HAP-1 (cell line): ENCODE data around the gene PIM3.

Experiments
- DNase-seq, 2 experiments: peaks; one replicate each; pipeline ENCODE4 v3.0.0-alpha.2; 2016 to 2020; ENCODE audit warnings: low spot score in 2 of 2
- H3K27me3 ChIP-seq: fragments of 250-450 bp; sonication (Bioruptor Pico); 2 replicates; pipeline ENCODE4 v1.5.1; 2020; ENCODE audit warnings: low read depth, mild to moderate bottlenecking, moderate library complexity
- H3K36me3 ChIP-seq: fragments of 250-450 bp; sonication (Bioruptor Pico); replicated peaks from 2 replicates; pipeline ENCODE4 v1.5.1; 2020; ENCODE audit warnings: mild to moderate bottlenecking
- H3K4me1 ChIP-seq: fragments of 250-450 bp; sonication (Bioruptor Pico); 2 replicates; pipeline ENCODE4 v1.5.1; 2020; ENCODE audit warnings: mild to moderate bottlenecking
- H3K4me3 ChIP-seq: fragments of 250-450 bp; sonication (Bioruptor Pico); 2 replicates; pipeline ENCODE4 v1.5.1; 2020; ENCODE audit warnings: mild to moderate bottlenecking, moderate library complexity
- H3K9me3 ChIP-seq: fragments of 250-450 bp; sonication (Bioruptor Pico); 2 replicates; pipeline ENCODE4 v1.5.1; 2020; ENCODE audit warnings: mild to moderate bottlenecking, moderate library complexity
- in situ Hi-C: fragments of 300-500 bp; cut with MboI; formaldehyde crosslinking; loops from 3 replicates; pipeline ENCODE4 v1.14.3; 2020; ENCODE audit warnings: low sequenced_read_pairs, inconsistent platforms, mixed read lengths

PIM3 gene

DNA sequence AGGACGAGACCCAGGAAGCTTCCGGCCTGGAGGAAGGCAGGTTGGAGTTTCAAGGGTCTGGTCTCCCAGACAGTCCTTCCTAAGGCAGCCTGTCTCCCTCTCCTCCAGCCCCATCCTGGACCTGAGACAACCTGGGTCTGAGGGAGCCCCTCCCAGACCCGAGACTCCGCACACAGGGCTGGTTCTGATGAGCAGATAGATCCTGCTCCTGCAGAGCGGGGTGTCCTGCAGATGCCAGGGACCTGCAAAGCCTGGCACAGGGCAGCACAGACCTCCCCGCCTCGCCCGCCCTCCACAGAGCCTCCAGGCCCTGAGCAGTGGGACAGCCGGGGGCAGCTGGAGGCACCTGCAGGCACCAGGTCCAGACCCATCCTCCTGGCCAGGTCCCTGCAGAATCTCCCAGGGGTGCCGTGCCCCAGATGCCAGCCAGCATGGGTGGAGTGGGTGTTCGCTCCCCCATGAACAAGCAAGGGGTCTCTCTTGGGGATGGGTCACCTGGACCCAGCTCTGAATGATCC lies 7.8 kb downstream of the PIM3 start:
- Histone ChIP-seq H3K4me1 (peaks cover 19% of the 10 kb centered on the region), H3K4me3 (no peak overlapping the region), H3K27me3 (no peaks in the 10 kb centered on the region), H3K9me3 (no peaks in the 10 kb centered on the region), H3K36me3 (peaks cover 14% of the 10 kb centered on the region)
- in situ Hi-C loops, result no loop called here
- peak in 1 of 2 experiments; percentile 10 for DNase-seq

DNA sequence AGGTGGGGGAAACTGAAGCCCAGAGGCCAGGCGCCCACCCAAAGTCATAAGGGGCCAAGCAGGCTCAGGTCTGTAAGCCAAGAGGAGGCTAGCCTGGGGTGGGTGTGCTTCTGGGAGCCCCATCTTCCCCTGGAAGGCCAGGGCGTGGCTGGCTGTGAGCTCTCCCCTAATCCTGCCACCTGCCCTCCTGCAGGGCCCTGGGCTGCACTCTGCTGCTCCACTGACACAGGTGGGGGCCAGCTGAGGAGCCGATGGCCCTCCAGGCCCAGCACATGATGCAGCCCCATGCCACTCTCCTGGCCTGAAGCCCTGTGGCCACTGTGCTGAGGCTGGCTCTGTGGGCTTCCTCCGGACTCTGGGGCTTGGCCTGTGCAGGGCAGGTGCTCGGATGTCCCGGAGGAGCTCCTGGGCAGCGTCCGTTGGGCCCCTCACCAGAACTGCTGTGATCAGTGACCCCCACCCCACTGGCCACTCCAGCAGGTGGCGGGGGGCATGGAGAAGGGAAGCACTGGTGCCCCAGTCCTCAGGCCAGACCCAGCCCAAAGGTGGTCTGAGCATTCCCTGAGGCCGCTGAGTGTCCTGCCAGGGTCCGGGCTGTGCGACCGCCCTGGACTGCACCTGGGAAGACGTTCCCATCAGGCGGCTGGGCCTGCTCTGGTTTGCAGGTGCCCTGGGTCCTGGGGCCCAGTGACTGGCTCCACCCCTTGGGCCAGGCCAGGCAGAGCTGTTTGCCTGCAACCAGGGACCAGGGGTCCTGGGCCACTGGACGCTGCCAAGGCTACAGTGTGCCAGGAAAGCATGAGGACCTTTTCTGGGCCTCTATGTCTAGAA lies 8.5 kb downstream of the PIM3 start:
- Histone ChIP-seq H3K9me3 (no peaks in the 10 kb centered on the region), H3K36me3 (peaks cover 7% of the 10 kb centered on the region), H3K4me3 (no peak overlapping the region), H3K27me3 (no peaks in the 10 kb centered on the region), H3K4me1 (peaks cover 19% of the 10 kb centered on the region)
- peak in 1 of 2 experiments; percentile 9 for DNase-seq
- in situ Hi-C loops, result no loop called here

DNA sequence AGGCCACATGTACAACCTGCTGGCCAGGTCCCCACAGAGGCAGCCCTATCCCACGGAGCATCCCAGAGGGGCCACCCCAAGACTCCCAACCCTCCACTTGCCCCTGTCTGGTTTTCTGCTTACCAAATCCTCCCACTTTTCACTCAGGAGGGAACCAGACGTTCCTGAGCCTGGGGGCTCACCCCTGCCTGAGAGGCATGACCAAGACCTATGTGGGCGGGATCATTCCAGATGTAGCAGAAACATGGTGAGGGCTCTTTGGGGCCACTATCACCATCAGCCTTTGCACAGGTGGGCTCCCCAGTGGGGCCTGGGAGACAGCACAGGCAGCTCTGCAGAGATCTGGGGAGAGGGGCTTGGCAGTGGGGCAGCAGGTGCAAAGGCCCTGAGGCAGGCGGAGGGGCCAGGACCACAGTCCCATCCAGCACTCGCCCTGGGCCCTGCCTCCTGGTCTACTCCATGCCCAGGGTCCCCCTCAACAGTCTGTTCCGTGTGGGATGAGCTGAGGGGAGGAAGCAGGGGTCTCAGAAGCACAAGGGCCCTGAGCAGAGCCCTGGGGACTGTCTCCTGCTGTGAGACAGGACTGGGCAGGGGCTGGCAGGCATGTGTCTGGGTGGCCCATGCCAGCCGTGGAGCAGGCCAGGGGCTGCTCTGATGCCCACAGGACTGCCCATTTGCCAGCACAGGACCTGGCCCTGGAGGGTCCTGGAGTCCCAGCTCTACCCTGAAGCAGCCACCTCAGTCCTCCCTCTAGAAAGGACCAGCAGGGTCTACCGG lies 9.4 kb downstream of the PIM3 start:
- H3K9me3 ChIP-seq, result no peaks in the 10 kb centered on the region
- peaks cover 19% of the 10 kb centered on the region for H3K4me1 ChIP-seq
- peak in 1 of 2 experiments; percentile 8 for DNase-seq
- no peaks in the 10 kb centered on the region for H3K27me3 ChIP-seq
- H3K36me3 ChIP-seq, result no peaks in the 10 kb centered on the region; the same call in 1 of the 2 replicates
- in situ Hi-C loops, result no loop called here
- H3K4me3 ChIP-seq, result no peak overlapping the region

DNA sequence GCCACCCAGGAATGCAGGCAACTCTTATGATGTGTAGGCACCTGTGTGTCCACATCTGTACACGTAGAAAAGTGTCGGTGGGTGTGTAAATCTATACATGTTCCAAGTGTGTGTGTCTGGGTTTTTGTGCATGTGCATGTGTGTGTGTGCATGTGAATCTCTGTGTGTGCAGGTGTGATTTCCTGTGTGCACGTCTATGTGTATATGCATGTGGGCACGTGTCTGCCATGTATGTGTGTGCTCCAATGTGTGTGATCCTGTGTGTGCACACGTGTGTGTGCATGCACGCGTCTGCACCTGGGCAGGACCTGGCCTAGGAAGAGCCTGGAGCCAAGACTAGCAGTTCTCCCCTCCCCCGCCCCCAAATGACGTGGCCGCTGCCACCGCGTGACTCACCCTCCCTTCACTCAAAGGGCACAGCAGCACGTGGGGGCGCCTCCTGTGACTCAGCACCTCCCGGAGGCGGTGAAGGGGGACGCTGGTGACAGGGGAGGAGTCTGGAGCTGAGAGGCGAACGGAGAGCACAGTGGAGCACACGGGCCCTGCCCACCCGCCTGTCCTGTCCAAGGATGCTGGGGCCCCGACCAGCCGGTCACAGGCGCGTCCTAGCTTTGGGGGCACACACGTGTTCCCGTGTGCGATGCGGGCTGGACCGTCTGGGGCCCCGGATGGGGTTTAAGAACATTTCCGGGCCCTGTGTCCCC lies 10.1 kb downstream of the PIM3 start:
- Histone ChIP-seq H3K9me3 (no peaks in the 10 kb centered on the region), H3K27me3 (no peaks in the 10 kb centered on the region), H3K36me3 (no peaks in the 10 kb centered on the region; the same call in 1 of the 2 replicates), H3K4me3 (peak overlapping the region; percentile 32), H3K4me1 (peaks cover 21% of the 10 kb centered on the region)
- DNase-seq, result peak; percentile 93 to 95
- in situ Hi-C loops, result no loop called here

DNA sequence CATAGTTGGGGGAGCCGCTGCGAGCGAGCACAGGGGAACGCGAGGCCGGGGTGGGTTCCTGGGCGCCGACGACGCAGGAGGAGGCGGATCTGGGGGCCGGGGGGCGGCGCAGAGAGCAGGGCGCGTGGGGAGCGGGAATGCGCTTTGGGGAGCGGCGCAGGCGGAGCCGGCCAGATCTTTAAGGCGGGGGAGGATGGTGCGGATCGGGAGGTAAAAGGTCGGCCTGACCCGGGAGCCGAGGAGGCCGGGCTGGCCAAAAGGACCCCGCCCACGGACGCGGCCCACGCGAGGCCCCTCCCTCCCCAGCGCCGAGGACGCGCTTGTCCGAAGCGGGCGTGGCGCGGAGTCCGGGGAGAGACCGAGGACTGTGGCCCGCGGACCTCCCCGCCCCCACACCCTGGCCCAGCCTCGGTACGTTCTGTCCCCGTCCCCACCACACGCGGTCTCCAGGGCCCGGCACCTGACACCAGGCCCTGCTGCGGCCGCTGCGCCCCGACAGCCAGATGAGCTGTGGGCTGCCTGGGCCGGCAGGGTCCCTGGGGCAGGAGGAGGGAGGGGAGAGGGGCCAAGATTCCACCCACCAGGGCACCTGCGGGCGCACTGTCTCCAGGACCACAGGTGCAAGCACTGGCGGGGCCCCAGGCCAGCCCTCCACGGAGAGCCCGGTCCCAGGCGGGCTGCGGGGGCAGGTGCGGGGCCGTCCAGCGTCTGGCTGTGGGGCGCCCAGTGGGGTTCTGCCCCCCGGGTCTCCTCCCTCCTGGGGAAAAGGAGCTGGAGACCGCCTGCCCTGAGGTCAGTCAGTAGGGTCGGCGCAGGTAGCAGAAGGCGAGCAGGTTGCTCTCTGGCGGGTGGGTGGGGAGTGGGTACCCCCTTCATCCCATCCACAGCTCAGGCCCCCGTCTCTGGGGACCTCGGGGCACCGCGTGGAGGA lies 10.9 kb downstream of the PIM3 start:
- Histone ChIP-seq H3K27me3 (no peaks in the 10 kb centered on the region), H3K4me3 (peak overlapping the region; percentile 32), H3K9me3 (no peaks in the 10 kb centered on the region), H3K4me1 (peaks cover 23% of the 10 kb centered on the region), H3K36me3 (no peaks in the 10 kb centered on the region)
- DNase-seq, result peak; percentile 21 to 70
- in situ Hi-C loops, result no loop called here

DNA sequence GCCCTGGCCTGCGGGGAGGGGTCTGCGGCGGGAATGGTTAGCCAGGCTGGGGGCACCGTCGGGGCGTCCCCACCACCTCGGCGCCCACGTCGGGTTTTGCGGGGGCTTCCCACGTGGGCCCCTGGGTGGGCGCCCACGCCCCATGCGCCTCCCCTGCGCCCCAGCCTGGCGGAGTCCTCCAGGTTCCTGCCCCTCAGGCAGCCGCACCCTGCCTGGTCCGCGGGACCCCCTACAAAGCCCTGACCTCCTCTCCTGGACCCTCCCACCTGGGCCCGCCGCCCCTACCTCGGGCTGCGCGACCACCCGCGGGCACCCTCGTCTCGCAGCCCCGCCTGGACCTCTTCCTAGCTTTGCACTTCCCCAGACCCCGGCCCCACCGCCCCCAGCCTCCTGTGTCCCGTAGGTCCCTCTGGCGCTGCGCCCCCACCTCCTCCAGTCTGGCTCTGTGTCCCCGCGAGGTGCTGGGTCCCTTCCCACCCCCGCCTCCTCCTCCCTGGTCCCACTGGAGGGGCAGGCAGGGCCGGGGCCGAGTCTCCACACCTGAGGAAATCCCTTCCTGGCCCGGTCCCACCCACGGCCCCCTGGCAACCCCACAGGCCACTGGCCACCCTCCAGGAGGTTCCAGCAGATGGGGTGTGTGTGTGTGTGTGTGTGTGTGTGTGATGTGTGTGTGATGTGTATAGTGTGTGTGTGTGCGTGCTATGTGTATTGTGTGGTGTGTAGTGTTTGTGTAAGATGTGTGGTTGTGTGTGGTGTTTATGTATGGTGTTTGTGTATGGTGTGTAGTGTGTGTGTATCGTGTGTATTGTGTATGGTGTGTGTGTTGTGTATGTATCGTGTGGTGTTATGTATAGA lies 11.8 kb downstream of the PIM3 start:
- no peaks in the 10 kb centered on the region for H3K27me3 ChIP-seq
- no peak overlapping the region for H3K4me3 ChIP-seq
- DNase-seq, result peak in 1 of 2 experiments; percentile 14
- H3K36me3 ChIP-seq, result no peaks in the 10 kb centered on the region
- in situ Hi-C loops, result no loop called here
- H3K4me1 ChIP-seq, result peaks cover 23% of the 10 kb centered on the region
- H3K9me3 ChIP-seq, result no peaks in the 10 kb centered on the region

DNA sequence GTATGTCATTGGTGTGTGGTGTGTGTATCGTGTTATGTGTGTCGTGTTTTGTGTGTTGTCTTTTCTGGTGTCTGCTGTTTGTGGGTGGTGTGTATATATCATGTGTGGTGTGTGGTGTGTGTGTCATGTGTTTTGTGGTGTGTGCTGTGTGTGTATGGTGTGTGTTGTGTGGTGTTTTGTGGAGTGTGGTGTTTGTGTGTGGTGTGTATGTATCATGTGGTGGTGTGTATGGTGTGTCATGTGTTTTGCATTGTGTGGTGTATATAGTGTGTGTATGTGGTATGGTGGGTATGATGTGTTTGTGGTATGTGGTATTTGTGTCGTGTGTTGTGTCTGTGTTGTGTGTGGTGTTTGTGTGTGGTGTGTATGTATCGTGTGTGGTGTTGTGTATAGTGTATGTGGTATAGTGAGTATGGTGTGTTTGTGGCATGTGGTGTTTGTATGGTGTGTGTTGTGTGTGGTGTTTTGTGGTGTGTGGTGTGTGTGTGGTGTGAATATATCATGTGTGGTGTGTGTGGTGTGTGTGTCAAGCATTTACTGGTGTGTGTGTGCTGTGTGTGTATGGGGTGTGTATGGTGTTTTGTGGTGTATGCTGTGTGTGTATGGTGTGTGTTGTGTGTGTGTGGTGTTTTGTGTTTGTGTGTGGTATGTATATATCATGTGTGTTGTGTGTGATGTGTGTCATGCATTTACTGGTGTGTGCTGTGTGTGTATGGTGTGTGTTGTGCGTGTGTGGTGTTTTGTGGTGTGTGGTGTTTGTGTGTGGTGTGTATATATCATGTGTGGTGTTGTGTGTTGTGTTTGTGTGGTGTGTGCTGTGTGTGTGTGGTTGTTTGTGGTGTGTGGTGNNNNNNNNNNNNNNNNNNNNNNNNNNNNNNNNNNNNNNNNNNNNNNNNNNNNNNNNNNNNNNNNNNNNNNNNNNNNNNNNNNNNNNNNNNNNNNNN lies 12.7 kb downstream of the PIM3 start:
- Histone ChIP-seq H3K4me1 (peaks cover 23% of the 10 kb centered on the region), H3K9me3 (no peaks in the 10 kb centered on the region), H3K4me3 (no peak overlapping the region), H3K27me3 (no peaks in the 10 kb centered on the region), H3K36me3 (no peaks in the 10 kb centered on the region)
- in situ Hi-C loops, result no loop called here
- peak in 1 of 2 experiments; percentile 9 for DNase-seq

DNA sequence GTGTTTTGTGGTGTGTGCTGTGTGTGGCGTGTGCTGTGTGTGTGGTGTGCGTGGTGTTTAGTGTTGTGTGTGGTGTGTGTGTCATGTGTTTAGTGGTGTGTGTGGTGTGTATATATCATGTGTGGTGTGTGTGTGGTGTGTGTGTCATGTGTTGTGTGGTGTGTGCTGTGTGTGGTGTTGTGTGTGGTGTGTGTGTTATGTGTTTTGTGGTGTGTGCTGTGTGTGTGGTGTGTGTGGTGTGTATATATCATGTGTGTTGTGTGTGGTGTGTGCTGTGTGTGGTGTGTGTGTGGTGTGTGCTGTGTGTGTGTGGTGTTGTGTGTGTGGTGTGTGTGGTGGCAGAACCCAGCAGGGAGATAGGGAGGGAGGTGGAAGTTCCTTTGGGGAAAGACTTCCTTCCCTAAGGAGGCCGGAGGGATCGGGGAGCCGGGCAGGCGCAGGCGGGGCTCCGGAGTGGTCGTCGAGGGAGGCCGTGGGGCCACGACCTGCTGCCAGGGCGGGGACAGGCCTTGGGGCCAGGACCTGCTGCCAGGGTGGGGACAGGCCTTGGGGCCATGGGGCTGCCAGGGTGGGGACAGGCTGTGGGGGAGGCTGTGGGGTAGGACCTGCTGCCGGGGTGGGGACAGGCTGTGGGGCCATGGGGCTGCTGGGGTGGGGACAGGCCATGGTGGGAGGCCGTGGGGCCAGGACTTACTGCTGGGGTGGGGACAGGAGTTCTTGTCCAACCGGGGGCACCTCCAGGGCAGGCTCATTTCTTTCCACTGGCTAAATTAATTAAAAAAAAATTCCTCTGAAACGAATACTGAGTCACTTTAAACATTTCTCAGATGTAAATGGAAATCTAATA lies 15.2 kb downstream of the PIM3 start:
- Histone ChIP-seq H3K27me3 (no peaks in the 10 kb centered on the region), H3K36me3 (no peaks in the 10 kb centered on the region), H3K9me3 (no peaks in the 10 kb centered on the region; the same call in 1 of the 2 replicates), H3K4me3 (no peak overlapping the region), H3K4me1 (peaks cover 17% of the 10 kb centered on the region)
- peak in 1 of 2 experiments; percentile 51 for DNase-seq
- in situ Hi-C loops, result no loop called here

DNA sequence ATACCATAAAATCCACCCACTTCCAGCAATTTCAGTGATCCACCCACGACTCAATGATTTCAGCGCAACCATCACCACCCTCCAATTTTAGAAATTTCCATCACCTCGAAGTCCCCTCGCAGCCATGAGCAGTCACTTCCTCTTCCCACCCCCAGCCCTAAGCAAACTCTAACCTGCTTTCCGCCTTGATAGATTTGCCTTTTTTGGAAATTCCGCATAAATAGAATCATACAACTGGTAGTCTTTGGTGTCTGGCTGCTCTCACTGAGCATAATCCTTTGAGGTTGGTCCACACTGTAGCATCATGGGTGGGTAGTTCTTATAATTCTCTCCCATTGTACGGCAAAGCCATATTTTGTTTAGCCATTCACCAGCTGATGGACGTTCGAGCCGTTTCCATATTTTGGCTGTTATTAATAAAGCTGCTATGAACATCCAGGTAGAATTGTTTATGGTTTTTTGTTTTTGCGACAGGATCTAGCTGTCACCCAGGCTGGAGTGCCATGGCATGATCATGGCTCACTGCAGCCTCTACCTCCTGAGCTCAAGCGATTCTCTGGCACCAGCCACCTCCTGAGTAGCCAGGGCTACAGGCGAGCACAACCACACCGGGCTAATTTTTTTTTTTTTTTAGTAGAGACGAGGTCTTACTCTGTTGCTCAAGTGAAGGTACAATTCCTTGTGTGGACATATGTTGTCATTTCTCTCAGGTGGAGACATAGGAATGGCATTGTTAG lies 16.0 kb downstream of the PIM3 start:
- peak in 1 of 2 experiments; percentile 19 for DNase-seq

DNA sequence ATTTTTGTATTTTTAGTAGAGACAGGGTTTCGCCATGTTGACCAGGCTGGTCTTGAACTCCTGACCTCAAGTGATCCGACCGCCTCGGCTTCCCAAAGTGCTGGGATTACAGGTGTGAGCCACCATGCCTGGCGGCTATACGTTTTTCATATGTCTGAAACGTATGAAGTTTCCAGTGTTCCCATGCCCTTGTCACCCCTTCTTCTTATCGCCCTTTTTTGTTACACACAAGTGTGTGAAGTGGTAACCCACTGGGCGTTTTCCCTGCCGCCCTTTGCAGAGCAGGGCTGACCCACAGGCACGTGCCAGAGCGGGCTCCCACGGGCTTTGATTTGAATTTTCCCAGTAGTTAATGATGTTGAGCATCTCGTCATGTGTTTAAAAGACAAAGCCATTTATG lies 17.0 kb downstream of the PIM3 start:
- no peaks in the 10 kb centered on the region for H3K36me3 ChIP-seq
- H3K4me1 ChIP-seq, result peaks cover 4% of the 10 kb centered on the region
- peaks cover 2% of the 10 kb centered on the region; the same call in 1 of the 2 replicates for H3K9me3 ChIP-seq
- DNase-seq, result no peak
- no peaks in the 10 kb centered on the region for H3K27me3 ChIP-seq
- H3K4me3 ChIP-seq, result no peak overlapping the region
- in situ Hi-C loops, result no loop called here

More for the DNA sequence above, 16.0 kb downstream of the PIM3 start:
- no peak overlapping the region for H3K4me3 ChIP-seq
- no peaks in the 10 kb centered on the region for H3K36me3 ChIP-seq
- no peaks in the 10 kb centered on the region for H3K27me3 ChIP-seq
- H3K4me1 ChIP-seq, result peaks cover 9% of the 10 kb centered on the region
- no peaks in the 10 kb centered on the region; the same call in 1 of the 2 replicates for H3K9me3 ChIP-seq
- in situ Hi-C loops, result no loop called here
